Transverse colon (tissue), 4 donors: Measurements from ENCODE around the gene RGS19. TPM values are rescaled to one million over a fixed set of nuclear protein-coding genes. Genes with fewer than 3 reads are reported as not detected.

Experiments
- DNase-seq: peaks from one replicate; pipeline ENCODE4 v3.0.0-alpha.2; 2019
- H3K27ac ChIP-seq, 4 donors: fragments of 200-600 bp; sonication (generic); 2 replicates each; pipeline ENCODE4 v1.5.1; 2016 to 2018; ENCODE audit warnings: inconsistent platforms in 4 of 4
- H3K27me3 ChIP-seq: fragments of 200-600 bp; sonication (generic); 2 replicates; pipeline ENCODE4 v1.5.1; 2017; ENCODE audit warnings: inconsistent platforms
- H3K36me3 ChIP-seq, 4 donors: fragments of 200-600 bp; sonication (generic); 2 replicates each; pipeline ENCODE4 v1.5.1; 2017 to 2019; ENCODE audit warnings: inconsistent platforms in 4 of 4
- H3K4me1 ChIP-seq, 4 donors: fragments of 200-600 bp; sonication (generic); 2 replicates each; pipeline ENCODE4 v1.5.1; 2017 to 2020; ENCODE audit warnings: inconsistent platforms in 4 of 4
- H3K4me3 ChIP-seq, 4 donors: fragments of 200-600 bp; sonication (generic); 1 replicate in 1 of 4; 2 replicates in 3 of 4; pipeline versions ENCODE4 v1.5.1 to v1.6.1; 2017 to 2019; ENCODE audit warnings: inconsistent platforms in 4 of 4
- H3K9me3 ChIP-seq, 2 donors: fragments of 200-600 bp; sonication (generic); 2 replicates each; pipeline ENCODE4 v1.5.1; 2017 to 2019; ENCODE audit warnings: inconsistent platforms in 2 of 2
- CTCF ChIP-seq, 5 experiments: fragments of 200-600 bp in 3 of 5; fragments of 450-650 bp in 2 of 5; sonication (generic) in 3 of 5; IDR thresholded peaks; 1 replicate in 2 of 5; 2 replicates in 3 of 5; pipeline ENCODE4 v1.5.1; 2016 to 2017; ENCODE audit warnings: antibody characterized with exemption in 5 of 5, inconsistent platforms in 3 of 5, mild to moderate bottlenecking in 2 of 5, moderate library complexity in 1 of 5
- EP300 ChIP-seq: sonication (generic); formaldehyde crosslinking; IDR thresholded peaks from one replicate; pipeline ENCODE4 v1.6.1; 2017; ENCODE audit warnings: antibody characterized with exemption, low read depth
- POLR2A ChIP-seq: fragments of 450-650 bp; IDR thresholded peaks from one replicate; pipeline ENCODE4 v1.6.1; 2016; ENCODE audit warnings: antibody characterized with exemption, mild to moderate bottlenecking, moderate library complexity
- POLR2AphosphoS5 ChIP-seq, 3 donors: sonication (generic); formaldehyde crosslinking; IDR thresholded peaks; one replicate each; pipeline ENCODE4 v1.6.1; 2016; ENCODE audit warnings: antibody characterized with exemption in 3 of 3
- WGBS, 2 donors: methylation state at CpG; one replicate each; pipeline ENCODE4 v1.1.5; 2018; ENCODE audit warnings: low coverage in 1 of 2; 5-methylcytosine and 5-hydroxymethylcytosine counted together
- in situ Hi-C, 4 donors: fragments of 200-750 bp; cut with MboI; loops; one replicate each; pipeline versions ENCODE4 v1.15.0 to v1.15.1; 2017; ENCODE audit warnings: low sequenced_read_pairs in 3 of 4, low pct_ligation_motif_present in 1 of 4, low pct_unique_long_range_greater_than_20kb in 1 of 4
- intact Hi-C: fragments of 100-400 bp; cut with DNase I; formaldehyde crosslinking; loops from one replicate; pipeline ENCODE4 v1.15.1; 2023; ENCODE audit warnings: low total_unique reads
- total RNA-seq, 4 donors: library from RNA; depleted of rRNA; stranded (reverse); fragments of >200 nt; gene quantifications; one replicate each; pipeline ENCODE4 v1.1.0, GENCODE V29; 2016

The RGS19 gene
- total RNA-seq, 4 donors from 2014 or later, result 5.5 to 37.4 (median 10.8) TPM; not detected in 1

GRCh38 chr20:64077094-64077493 lies 2.2 kb downstream of the RGS19 start:
- peaks cover 27% of the 10 kb centered on the region for H3K27me3 ChIP-seq
- peaks cover 9 to 23% (median 15%) of the 10 kb centered on the region in 4 donors for H3K4me1 ChIP-seq
- intact Hi-C loops, result no loop called here
- in situ Hi-C loops, result no loop called here
- peak overlapping the region; percentile 59 to 78 (median 76) for H3K27ac ChIP-seq
- no peaks in the 10 kb centered on the region for H3K36me3 ChIP-seq
- peak overlapping the region in 2 of 4 donors; percentile 15 to 84 for H3K4me3 ChIP-seq
- 80% methylated on average over 8 of the region's 8 CpGs; no CpG with 5 or more reads in 1 of the 2 donors for WGBS, 2 donors
- TF ChIP-seq POLR2AphosphoS5 (IDR thresholded peaks at IDR 0.05), result no peak
- TF ChIP-seq POLR2A, result no peak
- no peak for TF ChIP-seq CTCF (IDR thresholded peaks at IDR 0.05)
- no peak for TF ChIP-seq EP300
- DNase-seq, result peak; percentile 48
- no peaks in the 10 kb centered on the region for H3K9me3 ChIP-seq

GRCh38 chr20:64076061-64076997 lies 3.0 kb downstream of the RGS19 start:
- in situ Hi-C loops (no loop called here), intact Hi-C loops (no loop called here)
- no peak for TF ChIP-seq POLR2A
- no peak for TF ChIP-seq CTCF (IDR thresholded peaks at IDR 0.05)
- no peak for TF ChIP-seq POLR2AphosphoS5 (IDR thresholded peaks at IDR 0.05)
- TF ChIP-seq EP300, result no peak
- H3K4me3 ChIP-seq, result peak overlapping the region in 1 of 4 donors; percentile 84
- H3K27ac ChIP-seq, result peak overlapping the region; percentile 59 to 78 (median 76)
- DNase-seq, result no peak
- H3K9me3 ChIP-seq, result no peaks in the 10 kb centered on the region
- WGBS, 2 donors, result 79 to 91% methylated on average over 3 to 16 of the region's 22 CpGs
- peaks cover 9 to 19% (median 15%) of the 10 kb centered on the region in 4 donors for H3K4me1 ChIP-seq
- no peaks in the 10 kb centered on the region for H3K36me3 ChIP-seq
- peaks cover 20% of the 10 kb centered on the region for H3K27me3 ChIP-seq

- Histone ChIP-seq H3K36me3 (no peaks in the 10 kb centered on the region), H3K27me3 (peaks cover 13% of the 10 kb centered on the region), H3K4me3 (no peak overlapping the region), H3K27ac (no peak overlapping the region), H3K4me1 (peaks cover 9 to 19% (median 15%) of the 10 kb centered on the region in 4 donors), H3K9me3 (no peaks in the 10 kb centered on the region)
- TF ChIP-seq POLR2A (no peak), POLR2AphosphoS5 (IDR thresholded peaks at IDR 0.05) (no peak), EP300 (no peak), CTCF (IDR thresholded peaks at IDR 0.05) (no peak)
- no peak for DNase-seq
- intact Hi-C loops (no loop called here), in situ Hi-C loops (no loop called here)
- 88% methylated on average over 12 of the region's 12 CpGs; no CpG with 5 or more reads in 1 of the 2 donors for WGBS, 2 donors
Observed at GRCh38 chr20:64075556-64075955, 3.8 kb downstream of the RGS19 start.

- DNase-seq, result no peak
- in situ Hi-C loops (no loop called here), intact Hi-C loops (no loop called here)
- no peaks in the 10 kb centered on the region for H3K36me3 ChIP-seq
- H3K4me3 ChIP-seq, result no peak overlapping the region
- H3K27ac ChIP-seq, result no peak overlapping the region
- H3K9me3 ChIP-seq, result no peaks in the 10 kb centered on the region
- 83% methylated on average over 7 of the region's 8 CpGs; no CpG with 5 or more reads in 1 of the 2 donors for WGBS, 2 donors
- peaks cover 13% of the 10 kb centered on the region for H3K27me3 ChIP-seq
- H3K4me1 ChIP-seq, result peaks cover 9 to 19% (median 15%) of the 10 kb centered on the region in 4 donors
- TF ChIP-seq CTCF (IDR thresholded peaks at IDR 0.05) (no peak), POLR2A (no peak), POLR2AphosphoS5 (IDR thresholded peaks at IDR 0.05) (no peak), EP300 (no peak)
Observed at GRCh38 chr20:64074963-64075362, 4.4 kb downstream of the RGS19 start.
